ENCODE data around the gene LITAFD. TPM values are rescaled to one million over a fixed set of nuclear protein-coding genes. Genes with fewer than 3 reads are reported as not detected.

The LITAFD gene
- total RNA-seq: not detected in 2 replicates

GRCh38 chr16:8882041-8882617 is at the start of gene LITAFD:
TSS of gene LITAFD (plus strand) at chr16:8882351. CDS start at chr16:8884356, 2,005 bp downstream.

DNA sequence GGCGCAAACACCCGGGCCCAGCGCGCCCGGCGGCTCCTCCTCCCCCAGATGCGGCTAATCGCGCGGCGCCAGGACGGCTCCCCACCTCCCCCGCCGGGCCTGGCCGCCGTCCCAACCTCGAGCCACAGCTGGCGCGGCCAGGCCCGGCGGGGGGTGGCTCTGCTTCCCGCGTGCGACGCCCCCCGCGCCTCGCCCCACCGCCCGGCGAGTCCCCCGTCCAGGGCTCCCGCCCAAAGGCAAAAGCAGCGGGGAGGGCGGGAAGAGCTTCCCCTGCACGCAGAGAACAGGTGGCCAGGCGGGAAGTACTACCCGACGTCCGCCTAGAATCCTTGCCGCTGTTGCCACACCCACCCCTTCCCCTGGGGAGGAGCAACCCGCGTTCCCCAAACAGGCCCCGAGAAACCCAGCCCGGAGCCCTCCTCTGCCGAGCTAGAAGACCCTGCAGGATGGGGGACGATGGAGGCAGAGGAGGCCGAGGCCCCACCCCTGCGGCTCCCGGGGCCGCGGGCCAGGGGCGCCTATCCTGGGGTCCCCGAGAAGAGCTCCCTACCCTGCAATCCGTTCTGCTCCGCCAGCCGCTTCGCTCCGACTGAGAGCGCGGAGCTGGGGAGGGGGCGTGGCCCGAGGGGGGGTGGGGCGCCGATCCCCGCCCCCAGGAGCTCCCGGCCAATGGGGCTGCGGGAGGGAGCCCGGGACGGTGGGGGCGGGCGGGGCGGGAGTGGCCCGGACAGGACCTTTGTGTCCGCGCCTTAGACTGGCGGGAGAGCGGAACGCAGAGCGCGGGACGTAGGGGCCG is 13.5 kb upstream of the LITAFD start, which contains the start of gene CARHSP1:
Gene CARHSP1, minus strand, starts transcription at position 591 of the 796 bp plus-strand sequence. CDS start 9,678 bp downstream, outside the sequence.

Other genes starting within 250 kb of the LITAFD start
- gene ABAT, start 207.7 kb upstream of the LITAFD start, total RNA-seq: 8.0 and 9.1 TPM in 2 replicates
- 3.4 and 3.6 TPM in 2 replicates for gene TMEM186, start 84.7 kb upstream of the LITAFD start, total RNA-seq
- gene PMM2, start 84.5 kb upstream of the LITAFD start, total RNA-seq: 55.9 and 58.1 TPM in 2 replicates
- gene CARHSP1, start 13.3 kb upstream of the LITAFD start, total RNA-seq: 59.8 and 62.6 TPM in 2 replicates
- gene USP7, start 81.6 kb downstream of the LITAFD start, total RNA-seq: 56.9 and 59.6 TPM in 2 replicates
- gene HAPSTR1, start 209.3 kb downstream of the LITAFD start, total RNA-seq: 96.3 and 108 TPM in 2 replicates